K562 (cell line): ENCODE measurements around the gene PRDX4.

ENCODE experiments used
- EZH2 ChIP-seq: IDR thresholded peaks from 2 replicates; pipeline ENCODE4 v1.6.1; 2012; ENCODE audit warnings: low read depth, mild to moderate bottlenecking, inconsistent platforms, low read length, borderline replicate concordance
- ZNF23 ChIP-seq: fragments of 250-450 bp; sonication (Bioruptor Pico); IDR thresholded peaks from 2 replicates; pipeline ENCODE4 v1.4.0; 2020; ENCODE audit warnings: mild to moderate bottlenecking

DNA sequence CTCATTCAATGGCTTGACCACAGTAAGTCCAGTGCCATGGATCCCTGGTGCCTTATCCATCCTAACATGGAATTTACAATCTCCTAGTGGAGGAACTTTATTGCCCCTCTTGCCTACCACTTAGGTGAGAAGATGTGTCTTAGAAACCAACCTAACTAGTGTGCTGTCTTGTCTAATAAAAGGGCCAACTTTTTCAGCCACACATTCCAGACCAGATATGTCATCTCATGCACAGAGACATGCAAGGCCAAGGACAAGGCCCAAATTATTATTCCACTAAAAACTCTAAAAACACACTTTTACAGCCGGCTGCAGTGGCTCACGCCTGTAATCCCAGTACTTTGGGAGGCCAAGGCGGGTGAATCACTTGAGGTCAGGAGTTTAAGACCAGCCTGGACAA lies 10.6 kb upstream of the PRDX4 start:
- TF ChIP-seq ZNF23 (CRISPR knock-in tag): no peak
- no peak for TF ChIP-seq EZH2
